ENCODE measurements around the gene LAIR2.
"Not testable (repeated sequence)": the region's sequence is repeated elsewhere in the genome, so short reads cannot be mapped to it uniquely, and the experiment has no call there.

DNA sequence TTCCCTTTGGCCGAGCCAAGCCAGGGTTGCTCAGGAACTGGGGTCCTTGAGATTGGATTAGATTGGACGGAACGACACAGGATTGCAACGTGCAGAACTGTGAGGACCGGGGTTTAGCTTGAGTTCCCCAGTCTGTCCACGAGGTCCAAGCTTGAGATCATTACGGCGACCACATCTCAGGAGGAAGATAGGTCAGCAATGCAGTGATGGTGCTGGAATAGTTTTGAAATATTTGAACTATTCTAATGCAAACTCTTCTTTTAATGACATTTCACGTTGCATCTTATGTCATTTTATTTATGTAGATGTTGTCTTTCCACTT is 4.2 kb upstream of the LAIR2 start:
- TF ChIP-seq, protein P1, sequence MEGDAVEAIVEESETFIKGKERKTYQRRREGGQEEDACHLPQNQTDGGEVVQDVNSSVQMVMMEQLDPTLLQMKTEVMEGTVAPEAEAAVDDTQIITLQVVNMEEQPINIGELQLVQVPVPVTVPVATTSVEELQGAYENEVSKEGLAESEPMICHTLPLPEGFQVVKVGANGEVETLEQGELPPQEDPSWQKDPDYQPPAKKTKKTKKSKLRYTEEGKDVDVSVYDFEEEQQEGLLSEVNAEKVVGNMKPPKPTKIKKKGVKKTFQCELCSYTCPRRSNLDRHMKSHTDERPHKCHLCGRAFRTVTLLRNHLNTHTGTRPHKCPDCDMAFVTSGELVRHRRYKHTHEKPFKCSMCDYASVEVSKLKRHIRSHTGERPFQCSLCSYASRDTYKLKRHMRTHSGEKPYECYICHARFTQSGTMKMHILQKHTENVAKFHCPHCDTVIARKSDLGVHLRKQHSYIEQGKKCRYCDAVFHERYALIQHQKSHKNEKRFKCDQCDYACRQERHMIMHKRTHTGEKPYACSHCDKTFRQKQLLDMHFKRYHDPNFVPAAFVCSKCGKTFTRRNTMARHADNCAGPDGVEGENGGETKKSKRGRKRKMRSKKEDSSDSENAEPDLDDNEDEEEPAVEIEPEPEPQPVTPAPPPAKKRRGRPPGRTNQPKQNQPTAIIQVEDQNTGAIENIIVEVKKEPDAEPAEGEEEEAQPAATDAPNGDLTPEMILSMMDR (conservative IDR thresholded peaks at IDR 0.05 in 1 of 2, IDR thresholded peaks at IDR 0.05 in 1 of 2; ENCODE audit: low read depth in 1 of 2, low read length in 2 of 2): not testable (repeated sequence)
- TF ChIP-seq EZH2 (IDR thresholded peaks at IDR 0.05; ENCODE audit: low read length, missing control alignments): not testable (repeated sequence)
